K562 (cell line): ENCODE results near the gene SVIL. TPM values are rescaled to one million over a fixed set of nuclear protein-coding genes. Genes with fewer than 3 reads are reported as not detected.

Experiments used
- ATAC-seq: fragments of 200-7000 bp; cut with Tn5 transposase; 3 replicates; pipeline ENCODE4 v1.9.1; 2020; ENCODE audit warnings: moderate library complexity
- BruUV-seq: library from RNA; stranded (reverse); fragments of 400-500 nt; replicated peaks from 2 replicates; lab custom pipeline; 2021; lab: Mats Ljungman, UMichigan
- CTCF ChIA-PET: fragments of 300-600 bp; formaldehyde crosslinking; extraction: SDS; loops from one replicate; lab custom pipeline; 2021; ENCODE audit warnings: low intra/inter-chr PET ratio; lab: Yijun Ruan, JAX
- POLR2A ChIA-PET: fragments of 300-600, 350-650 bp; sonication (Branson Sonifier 250); formaldehyde crosslinking; extraction: SDS; loops from one replicate; lab custom pipeline; 2021; ENCODE audit warnings: antibody characterized with exemption, inconsistent platforms; lab: Yijun Ruan, JAX
- DNase-seq, 4 experiments: peaks; one replicate each; pipeline versions ENCODE4 v3.0.0 to v3.0.0-alpha.2; 2011 to 2018; ENCODE audit warnings: low spot score in 3 of 4, mixed read lengths in 3 of 4; ENCODE audit errors: extremely low read depth in 1 of 4
- FAIRE-seq: peaks from 2 replicates; lab custom pipeline; 2011; peaks lifted over from hg19 to GRCh38; lab: Jason Lieb, UNC
- H2AFZ ChIP-seq: 2 replicates; pipeline ENCODE4 v1.6.0; 2011; ENCODE audit warnings: low read depth, low read length, control low read depth, inconsistent platforms
- H3K27ac ChIP-seq: fragments of 200-600 bp; 3 replicates; pipeline ENCODE4 v1.8.0; 2011; ENCODE audit warnings: low read depth, mild to moderate bottlenecking, control low read depth, inconsistent platforms, low read length, moderate library complexity, mixed read lengths; ENCODE audit errors: extremely low read depth
- H3K27me3 ChIP-seq, 2 experiments: fragments of 300-600 bp in 1 of 2; 2 replicates in 1 of 2; 3 replicates in 1 of 2; pipeline versions ENCODE4 v1.6.0 to v1.8.0; 2011; ENCODE audit warnings: inconsistent platforms in 2 of 2, low read length in 2 of 2, mild to moderate bottlenecking in 1 of 2, mixed read lengths in 1 of 2, moderate library complexity in 1 of 2; ENCODE audit not compliant: control insufficient read depth in 2 of 2, insufficient read depth in 2 of 2
- H3K36me3 ChIP-seq: fragments of 300-600 bp; 3 replicates; pipeline ENCODE4 v1.8.0; 2011; ENCODE audit warnings: mild to moderate bottlenecking, low read length, inconsistent platforms; ENCODE audit not compliant: control insufficient read depth, insufficient read depth
- H3K4me1 ChIP-seq, 2 experiments: fragments of 200-600 bp in 1 of 2; replicated peaks in 1 of 2; 2 replicates in 1 of 2; 3 replicates in 1 of 2; pipeline versions ENCODE4 v1.5.1 to v1.8.0; 2011; ENCODE audit warnings: inconsistent platforms in 2 of 2, low read length in 2 of 2, mild to moderate bottlenecking in 1 of 2, mixed read lengths in 1 of 2, moderate library complexity in 1 of 2; ENCODE audit not compliant: control insufficient read depth in 2 of 2, insufficient read depth in 2 of 2
- H3K4me2 ChIP-seq: 2 replicates; pipeline ENCODE4 v1.6.1; 2011; ENCODE audit warnings: low read length, control low read depth, inconsistent platforms, mixed read lengths; ENCODE audit not compliant: insufficient read depth
- H3K4me3 ChIP-seq: fragments of 200-600 bp; sonication (generic), shearing (Covaris generic); 2 replicates; pipeline ENCODE4 v1.5.1; 2016; ENCODE audit warnings: control low read depth, inconsistent platforms
- H3K79me2 ChIP-seq: fragments of 200-600 bp; 3 replicates; pipeline ENCODE4 v1.8.0; 2011; ENCODE audit warnings: low read length, inconsistent platforms; ENCODE audit not compliant: control insufficient read depth, insufficient read depth
- H3K9ac ChIP-seq, 2 experiments: 2 replicates each; pipeline versions ENCODE4 v1.6.0 to v1.6.1; 2011; ENCODE audit warnings: low read depth in 2 of 2, low read length in 2 of 2, control low read depth in 1 of 2, inconsistent platforms in 1 of 2, mild to moderate bottlenecking in 1 of 2, mixed read lengths in 1 of 2; ENCODE audit not compliant: insufficient read depth in 1 of 2
- H3K9me1 ChIP-seq: one replicate; pipeline ENCODE4 v1.6.0; 2011; ENCODE audit warnings: inconsistent platforms, mild to moderate bottlenecking, low read length, moderate library complexity; ENCODE audit not compliant: control insufficient read depth, insufficient read depth
- H3K9me3 ChIP-seq: replicated peaks from 2 replicates; pipeline ENCODE4 v1.5.1; 2011; ENCODE audit warnings: low read depth, low read length, inconsistent platforms; ENCODE audit not compliant: control insufficient read depth, insufficient read depth
- H4K20me1 ChIP-seq: replicated peaks from 2 replicates; pipeline ENCODE4 v1.6.1; 2011; ENCODE audit warnings: low read length, inconsistent platforms, mixed read lengths; ENCODE audit not compliant: control insufficient read depth, insufficient read depth
- FOXP1 ChIP-seq: sonication (generic); formaldehyde crosslinking; IDR thresholded peaks from 2 replicates; pipeline ENCODE4 v1.8.0; 2022; ENCODE audit warnings: mild to moderate bottlenecking, missing genetic modification reagents
- FUS ChIP-seq: fragments of 200-400 bp; formaldehyde crosslinking; optimal IDR thresholded peaks from 2 replicates; pipeline ENCODE3; 2017; ENCODE audit warnings: low read depth, low read length
- HDAC6 ChIP-seq: IDR thresholded peaks from 2 replicates; pipeline ENCODE4 v1.6.1; 2012; ENCODE audit warnings: low read depth, mild to moderate bottlenecking, control low read depth, inconsistent platforms, low read length, moderate library complexity
- NFIC ChIP-seq: fragments of 450-650 bp; IDR thresholded peaks from 2 replicates; pipeline ENCODE4 v1.6.1; 2017; ENCODE audit warnings: mild to moderate bottlenecking, inconsistent platforms
- SLC30A9 ChIP-seq: fragments of 250-450 bp; sonication (Bioruptor Pico); IDR thresholded peaks from 2 replicates; pipeline ENCODE4 v1.8.0; 2022; ENCODE audit warnings: mild to moderate bottlenecking, moderate library complexity
- TRIM28 ChIP-seq: fragments of 450-650 bp; IDR thresholded peaks from 2 replicates; pipeline ENCODE4 v1.6.1; 2017
- ZNF57 ChIP-seq: fragments of 450-650 bp; formaldehyde crosslinking; IDR thresholded peaks from 2 replicates; pipeline ENCODE4 v1.4.0; 2020; ENCODE audit warnings: mild to moderate bottlenecking, moderate library complexity
- WGBS: fragments of 100-300 bp; shearing (Covaris generic); methylation state at CpG from one replicate; pipeline ENCODE4 v1.1.6; 2016; ENCODE audit warnings: low coverage, mixed read lengths; ENCODE audit not compliant: insufficient coverage; ENCODE audit errors: missing lambda C conversion rate; 5-methylcytosine and 5-hydroxymethylcytosine counted together
- in situ Hi-C: fragments of 300-500 bp; cut with MboI; formaldehyde crosslinking; loops from 4 replicates; pipeline ENCODE4 v1.15.0; 2018; ENCODE audit warnings: inconsistent platforms, mixed read lengths
- intact Hi-C: fragments of 100-400 bp; cut with micrococcal nuclease; formaldehyde crosslinking; loops from 2 replicates; pipeline ENCODE4 v1.14.2; 2022
- polyA plus RNA-seq, 8 experiments: library from polyadenylated mRNA; depleted of rRNA in 4 of 8; stranded (reverse) in 5 of 8; unstranded in 3 of 8; fragments of >200 nt; fragmentation: Nextera tagmentation in 2 of 8; fragmentation: Illumina TruSeq in 1 of 8; extraction: Ambion mirVana in 2 of 8; extraction: Trizol in 1 of 8; gene quantifications; 2 replicates each; pipeline versions ENCODE4 v1.2.1 to v1.2.3, GENCODE V29; 2011 to 2014; ENCODE audit warnings: inconsistent platforms in 1 of 8, missing spikeins in 1 of 8
- total RNA-seq, 7 experiments: library from RNA; depleted of rRNA in 6 of 7; stranded (reverse); fragments of >200 nt in 6 of 7; fragmentation: Illumina TruSeq in 2 of 7; extraction: Trizol in 2 of 7; gene quantifications; 2 replicates each; pipeline versions ENCODE4 v1.2.1 to v1.2.3, GENCODE V29; 2011 to 2021; ENCODE audit warnings: low replicate concordance in 1 of 7

Gene SVIL
- total and polyA plus RNA-seq, 9 of the 15 experiments (the other 6 are each of a cell fraction or from before 2014, with no cell fraction given) = under 0.01 to 0.18 (median 0.05) TPM; not detected in 3

GRCh38 chr10:29612657-29613056 lies 22.1 kb downstream of the SVIL start:
- ChIA-PET POLR2A (no interaction called here), CTCF (no interaction called here)
- in situ Hi-C loops = no loop called here

GRCh38 chr10:29611781-29612381 lies 22.9 kb downstream of the SVIL start:
- no peak for TF ChIP-seq ZNF57 (CRISPR knock-in tag)
- no peak for TF ChIP-seq FUS
- no peak for TF ChIP-seq SLC30A9 (CRISPR knock-in tag)
- TF ChIP-seq FOXP1 (CRISPR knock-in tag) = no peak
- TF ChIP-seq HDAC6 = no peak
- intact Hi-C loops = no loop called here
- CTCF ChIA-PET = no interaction called here

More at GRCh38 chr10:29612657-29613056, 22.1 kb downstream of the SVIL start:
- Histone ChIP-seq H3K4me3 (no peak overlapping the region), H3K27ac (no peak overlapping the region), H2AFZ (no peak overlapping the region), H3K36me3 (no peaks in the 10 kb centered on the region), H3K9me1 (no peaks in the 10 kb centered on the region), H3K79me2 (no peaks in the 10 kb centered on the region), H3K9me3 (no peaks in the 10 kb centered on the region), H3K27me3 (peaks cover 0 to 12% of the 10 kb centered on the region in 2 experiments; a peak in 1 of 5 replicates), H3K9ac (no peak overlapping the region), H3K4me1 (no peaks in the 10 kb centered on the region), H4K20me1 (no peaks in the 10 kb centered on the region), H3K4me2 (no peak overlapping the region)
- FAIRE-seq = no peak
- intact Hi-C loops = no loop called here
- no peak for ATAC-seq
- BruUV-seq = no TSS peak
- WGBS = 3% methylated on average over 8 of the region's 8 CpGs
- peak; percentile 35; the same call in 1 of the 2 replicates for TF ChIP-seq NFIC
- TF ChIP-seq TRIM28 = no peak
- DNase-seq = no peak

More at GRCh38 chr10:29611781-29612381, 22.9 kb downstream of the SVIL start:
- no peaks in the 10 kb centered on the region for H3K9me3 ChIP-seq
- no peak for DNase-seq
- H3K4me1 ChIP-seq = no peaks in the 10 kb centered on the region
- H2AFZ ChIP-seq = no peak overlapping the region
- H3K4me2 ChIP-seq = no peak overlapping the region
- in situ Hi-C loops = no loop called here
- H3K79me2 ChIP-seq = no peaks in the 10 kb centered on the region
- H3K4me3 ChIP-seq = no peak overlapping the region
- BruUV-seq = no TSS peak
- no peak overlapping the region for H3K9ac ChIP-seq
- ATAC-seq = no peak
- H3K27ac ChIP-seq = no peak overlapping the region
- POLR2A ChIA-PET = no interaction called here
- no peaks in the 10 kb centered on the region for H3K9me1 ChIP-seq
- no peaks in the 10 kb centered on the region for H4K20me1 ChIP-seq
- no peaks in the 10 kb centered on the region for H3K36me3 ChIP-seq
- peaks cover 0 to 12% of the 10 kb centered on the region in 2 experiments; a peak in 1 of 5 replicates for H3K27me3 ChIP-seq
- WGBS = 0% methylated on average over 6 of the region's 6 CpGs
- no peak for FAIRE-seq
